HG02571 (cell line): ENCODE data around the gene ZC3H14.

Experiments
- ATAC-seq: cut with Tn5 transposase; IDR thresholded peaks from one replicate; pipeline ENCODE4 v1.9.1; 2021; ENCODE audit warnings: mild to moderate bottlenecking, moderate library complexity; ENCODE audit not compliant: unreplicated experiment

Gene ZC3H14

GRCh38 chr14:88599761-88600439 lies 37.1 kb downstream of the ZC3H14 start:
- peak; percentile 88 for ATAC-seq

- no peak for ATAC-seq
Measured at GRCh38 chr14:88604212-88604611, 41.4 kb downstream of the ZC3H14 start.

- no peak for ATAC-seq
Measured at GRCh38 chr14:88605594-88605993, 42.8 kb downstream of the ZC3H14 start.

GRCh38 chr14:88607829-88608228 lies 45.0 kb downstream of the ZC3H14 start:
- no peak for ATAC-seq

GRCh38 chr14:88611878-88612277 lies 49.0 kb downstream of the ZC3H14 start:
- ATAC-seq, result no peak

GRCh38 chr14:88612981-88613380 lies 50.1 kb downstream of the ZC3H14 start:
- ATAC-seq, result no peak

GRCh38 chr14:88613552-88614010 lies 50.7 kb downstream of the ZC3H14 start:
- no peak for ATAC-seq

- no peak for ATAC-seq
Measured at GRCh38 chr14:88614218-88614907, 51.5 kb downstream of the ZC3H14 start.

- no peak for ATAC-seq
Measured at GRCh38 chr14:88616697-88617096, 53.9 kb downstream of the ZC3H14 start.

GRCh38 chr14:88617479-88617878 lies 54.6 kb downstream of the ZC3H14 start:
- no peak for ATAC-seq

- no peak for ATAC-seq
Measured at GRCh38 chr14:88618476-88618875, 55.6 kb downstream of the ZC3H14 start.

GRCh38 chr14:88621100-88621499 lies 58.3 kb downstream of the ZC3H14 start:
- no peak for ATAC-seq

GRCh38 chr14:88625671-88626070 lies 62.8 kb downstream of the ZC3H14 start:
- no peak for ATAC-seq

- ATAC-seq, result no peak
Measured at GRCh38 chr14:88628033-88628432, 65.2 kb downstream of the ZC3H14 start.

- no peak for ATAC-seq
Measured at GRCh38 chr14:88628462-88628861, 65.6 kb downstream of the ZC3H14 start.

GRCh38 chr14:88630565-88630964 lies 67.7 kb downstream of the ZC3H14 start:
- ATAC-seq, result no peak

- ATAC-seq, result no peak
Measured at GRCh38 chr14:88631091-88631490, 68.3 kb downstream of the ZC3H14 start.

- no peak for ATAC-seq
Measured at GRCh38 chr14:88632512-88632911, 69.7 kb downstream of the ZC3H14 start.

- no peak for ATAC-seq
Measured at GRCh38 chr14:88639221-88639620, 76.4 kb downstream of the ZC3H14 start.

- ATAC-seq, result no peak
Measured at GRCh38 chr14:88660056-88660455, 97.2 kb downstream of the ZC3H14 start.

- peak; percentile 79 for ATAC-seq
Measured at GRCh38 chr14:88667555-88668273, 104.9 kb downstream of the ZC3H14 start.
